ENCODE measurements around the gene PLEKHA3. TPM values are rescaled to one million over a fixed set of nuclear protein-coding genes. Genes with fewer than 3 reads are reported as not detected.

Gene PLEKHA3
- total RNA-seq, 2 donors from 2014 or later: 19.3 to 26.1 TPM

DNA sequence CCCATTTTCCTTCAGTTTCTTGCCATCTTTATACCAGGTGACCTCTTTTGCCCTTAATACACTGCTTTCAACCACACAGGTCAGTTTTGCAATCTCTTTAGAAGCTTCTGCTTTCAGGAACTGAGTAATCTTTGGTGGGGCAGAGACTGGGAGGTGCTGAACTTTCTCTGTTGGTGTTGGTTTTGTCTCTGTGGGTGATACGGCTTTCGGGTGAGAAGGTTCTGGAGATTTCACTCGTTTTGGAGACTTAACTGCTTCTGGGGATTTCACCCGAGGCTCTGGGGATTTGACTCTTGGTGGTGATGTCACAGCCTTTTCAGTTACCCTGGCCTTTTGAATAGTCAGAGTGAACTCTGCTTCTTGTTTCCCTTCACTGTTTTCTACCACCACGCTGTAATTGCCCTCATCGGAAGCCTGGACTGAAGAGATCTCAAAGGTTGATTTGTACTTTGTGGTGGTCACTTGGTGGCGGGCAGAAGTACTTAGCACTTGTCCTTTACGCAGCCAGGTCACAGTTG, 50.4 kb downstream of the PLEKHA3 start:
- H3K4me1 ChIP-seq: no peaks in the 10 kb centered on the region
- TF ChIP-seq, protein P1, sequence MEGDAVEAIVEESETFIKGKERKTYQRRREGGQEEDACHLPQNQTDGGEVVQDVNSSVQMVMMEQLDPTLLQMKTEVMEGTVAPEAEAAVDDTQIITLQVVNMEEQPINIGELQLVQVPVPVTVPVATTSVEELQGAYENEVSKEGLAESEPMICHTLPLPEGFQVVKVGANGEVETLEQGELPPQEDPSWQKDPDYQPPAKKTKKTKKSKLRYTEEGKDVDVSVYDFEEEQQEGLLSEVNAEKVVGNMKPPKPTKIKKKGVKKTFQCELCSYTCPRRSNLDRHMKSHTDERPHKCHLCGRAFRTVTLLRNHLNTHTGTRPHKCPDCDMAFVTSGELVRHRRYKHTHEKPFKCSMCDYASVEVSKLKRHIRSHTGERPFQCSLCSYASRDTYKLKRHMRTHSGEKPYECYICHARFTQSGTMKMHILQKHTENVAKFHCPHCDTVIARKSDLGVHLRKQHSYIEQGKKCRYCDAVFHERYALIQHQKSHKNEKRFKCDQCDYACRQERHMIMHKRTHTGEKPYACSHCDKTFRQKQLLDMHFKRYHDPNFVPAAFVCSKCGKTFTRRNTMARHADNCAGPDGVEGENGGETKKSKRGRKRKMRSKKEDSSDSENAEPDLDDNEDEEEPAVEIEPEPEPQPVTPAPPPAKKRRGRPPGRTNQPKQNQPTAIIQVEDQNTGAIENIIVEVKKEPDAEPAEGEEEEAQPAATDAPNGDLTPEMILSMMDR (IDR thresholded peaks at IDR 0.05): no peak
- H3K27ac ChIP-seq: no peak overlapping the region
- no peak overlapping the region for H3K9ac ChIP-seq (ENCODE audit: low read depth in 2 of 2, low read length in 2 of 2)
- no peak overlapping the region for H3K4me3 ChIP-seq
- H3K27me3 ChIP-seq: no peaks in the 10 kb centered on the region
- H3K36me3 ChIP-seq: no peaks in the 10 kb centered on the region
- H3K9me3 ChIP-seq: no peaks in the 10 kb centered on the region
- DNase-seq: no peak
- intact Hi-C loops (cut with DNase I): no loop called here

DNA sequence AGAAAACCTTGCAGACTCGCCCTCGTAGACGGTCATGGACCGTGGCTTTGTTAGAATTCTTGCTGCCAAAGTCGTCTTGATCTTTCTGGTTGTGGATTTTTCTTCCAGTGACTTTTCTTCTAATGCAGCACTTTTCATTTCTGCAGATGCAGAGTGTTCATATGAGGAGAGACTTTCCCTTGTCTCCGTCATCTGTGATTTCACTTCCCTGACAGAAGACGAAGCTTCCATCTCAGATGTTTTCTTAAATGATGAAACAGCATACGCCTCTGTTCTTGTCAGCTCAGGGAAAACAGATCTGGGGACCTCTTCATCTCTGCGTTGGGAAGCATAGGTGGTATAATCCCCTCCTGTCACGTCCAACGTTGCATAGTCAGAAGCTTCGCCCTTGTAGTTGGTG, 50.9 kb downstream of the PLEKHA3 start:
- intact Hi-C loops (cut with DNase I): no loop called here
- Histone ChIP-seq H3K4me1 (no peaks in the 10 kb centered on the region), H3K27ac (no peak overlapping the region), H3K4me3 (no peak overlapping the region), H3K27me3 (no peaks in the 10 kb centered on the region), H3K9ac (ENCODE audit: low read depth in 2 of 2, low read length in 2 of 2) (no peak overlapping the region), H3K9me3 (no peaks in the 10 kb centered on the region), H3K36me3 (no peaks in the 10 kb centered on the region)
- no peak for DNase-seq
- TF ChIP-seq, protein P1 (IDR thresholded peaks at IDR 0.05): no peak

DNA sequence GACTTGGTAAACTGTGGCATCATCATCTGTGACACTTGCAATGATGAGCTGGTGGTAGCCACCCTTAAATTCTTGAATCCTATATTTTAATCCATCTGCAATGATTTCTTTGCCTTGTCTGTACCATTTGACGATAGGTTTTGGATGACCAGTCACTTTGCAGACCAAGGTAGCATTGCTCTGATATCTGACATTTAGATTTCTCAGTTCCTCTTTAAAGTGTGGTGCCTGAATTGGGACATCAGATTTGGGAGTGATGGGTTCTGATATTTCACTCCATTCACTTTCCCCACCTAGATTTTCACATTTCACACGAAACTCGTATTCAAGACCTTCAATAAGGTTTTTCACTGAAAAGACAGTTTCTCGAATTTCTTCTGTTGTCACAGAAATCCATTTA, 55.8 kb downstream of the PLEKHA3 start:
- H3K27ac ChIP-seq: no peak overlapping the region
- TF ChIP-seq, protein P1 (IDR thresholded peaks at IDR 0.05): no peak
- no peaks in the 10 kb centered on the region for H3K36me3 ChIP-seq
- no peaks in the 10 kb centered on the region for H3K27me3 ChIP-seq
- no peaks in the 10 kb centered on the region for H3K9me3 ChIP-seq
- intact Hi-C loops (cut with DNase I): no loop called here
- no peak overlapping the region for H3K4me3 ChIP-seq
- H3K9ac ChIP-seq (ENCODE audit: low read depth in 2 of 2, low read length in 2 of 2): no peak overlapping the region
- H3K4me1 ChIP-seq: no peaks in the 10 kb centered on the region
- no peak for DNase-seq

DNA sequence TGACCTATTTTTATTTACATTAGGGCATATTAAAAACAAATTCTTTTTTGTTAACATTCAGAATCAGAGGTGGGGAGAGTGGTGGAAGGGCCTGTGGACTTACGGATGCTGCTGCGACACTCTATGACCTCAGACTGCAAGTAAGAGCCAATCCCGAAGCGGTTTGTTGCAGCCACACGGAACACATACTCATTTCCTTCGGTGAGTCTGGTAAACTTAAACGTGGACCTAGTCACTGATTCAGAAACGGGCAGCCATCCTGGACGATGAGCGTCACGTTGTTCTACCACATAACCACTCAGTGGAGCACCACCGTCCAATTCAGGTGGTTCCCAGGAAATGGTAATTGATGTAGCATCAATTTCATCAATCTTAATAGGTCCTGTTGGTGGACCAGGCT, 61.9 kb downstream of the PLEKHA3 start:
- Histone ChIP-seq H3K4me1 (no peaks in the 10 kb centered on the region), H3K27ac (no peak overlapping the region), H3K36me3 (no peaks in the 10 kb centered on the region), H3K9me3 (no peaks in the 10 kb centered on the region), H3K4me3 (no peak overlapping the region), H3K9ac (ENCODE audit: low read depth in 2 of 2, low read length in 2 of 2) (no peak overlapping the region), H3K27me3 (no peaks in the 10 kb centered on the region)
- no peak for DNase-seq
- TF ChIP-seq, protein P1 (IDR thresholded peaks at IDR 0.05): no peak
- intact Hi-C loops (cut with DNase I): no loop called here

DNA sequence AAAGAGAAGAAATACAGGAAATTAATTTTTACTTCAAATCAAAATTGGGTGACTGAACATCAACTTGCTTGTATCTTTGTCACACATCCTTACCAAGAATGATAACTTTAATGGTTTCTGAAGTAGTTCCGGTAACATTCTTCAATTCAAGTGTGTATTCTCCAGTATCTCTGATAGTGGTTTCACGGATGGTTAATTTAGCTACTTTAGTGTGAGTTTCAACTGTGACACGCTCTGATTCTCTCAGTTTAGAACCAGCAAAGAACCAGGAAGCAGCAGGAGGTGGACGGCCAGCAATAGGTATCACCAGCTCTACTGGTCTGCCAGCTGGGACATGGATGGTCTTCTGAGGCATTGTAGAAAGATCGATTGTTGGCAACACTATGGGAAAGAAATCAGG, 62.3 kb downstream of the PLEKHA3 start:
- TF ChIP-seq, protein P1 (IDR thresholded peaks at IDR 0.05): no peak
- Histone ChIP-seq H3K4me3 (no peak overlapping the region), H3K4me1 (no peaks in the 10 kb centered on the region), H3K27me3 (no peaks in the 10 kb centered on the region), H3K36me3 (no peaks in the 10 kb centered on the region), H3K27ac (no peak overlapping the region), H3K9ac (ENCODE audit: low read depth in 2 of 2, low read length in 2 of 2) (no peak overlapping the region), H3K9me3 (no peaks in the 10 kb centered on the region)
- intact Hi-C loops (cut with DNase I): no loop called here
- no peak for DNase-seq
